WTC11 (cell line): ENCODE data around the gene CCR6. TPM values are rescaled to one million over a fixed set of nuclear protein-coding genes. Genes with fewer than 3 reads are reported as not detected.

Experiments used
- ATAC-seq: fragments of 200-7000 bp; cut with Tn5 transposase; 2 replicates; pipeline ENCODE4 v1.10.0; 2021; ENCODE audit warnings: mild to moderate bottlenecking, moderate library complexity
- CTCF ChIA-PET: fragments of 300-600 bp; sonication (Branson Sonifier 250); formaldehyde crosslinking; loops from one replicate; lab custom pipeline; 2021; ENCODE audit warnings: antibody characterized with exemption; lab: Charles Lee
- POLR2A ChIA-PET: fragments of 350-600 bp; sonication (Branson Sonifier 250); formaldehyde crosslinking; loops from one replicate; lab custom pipeline; 2021; ENCODE audit warnings: antibody characterized with exemption; lab: Charles Lee
- DNase-seq: peaks from one replicate; pipeline ENCODE4 v3.0.0; 2021; ENCODE audit warnings: low spot score
- H3K27ac Mint-ChIP-seq: 2 replicates; pipeline ENCODE4 v1.8.0; 2021; ENCODE audit warnings: mixed read lengths
- H3K27me3 Mint-ChIP-seq: 2 replicates; pipeline ENCODE4 v1.8.0; 2021; ENCODE audit warnings: low read depth, mild to moderate bottlenecking, moderate library complexity, mixed read lengths
- H3K36me3 Mint-ChIP-seq: 2 replicates; pipeline ENCODE4 v1.8.0; 2021; ENCODE audit warnings: mixed read lengths
- H3K4me1 Mint-ChIP-seq: 2 replicates; pipeline ENCODE4 v1.8.0; 2022; ENCODE audit warnings: mixed read lengths
- H3K4me3 Mint-ChIP-seq: 2 replicates; pipeline ENCODE4 v1.8.0; 2021; ENCODE audit warnings: mild to moderate bottlenecking, moderate library complexity, mixed read lengths
- H3K9me3 Mint-ChIP-seq: 2 replicates; pipeline ENCODE4 v1.8.0; 2021; ENCODE audit warnings: mixed read lengths
- ARID4B ChIP-seq: sonication (generic); formaldehyde crosslinking; IDR thresholded peaks from 2 replicates; pipeline ENCODE4 v1.8.0; 2023; ENCODE audit warnings: missing genetic modification reagents, mild to moderate bottlenecking, borderline replicate concordance
- ATF3 ChIP-seq: sonication (generic); formaldehyde crosslinking; conservative IDR thresholded peaks from 2 replicates; pipeline ENCODE4 v1.8.1; 2022; ENCODE audit warnings: mild to moderate bottlenecking, missing genetic modification reagents
- ATF6 ChIP-seq: sonication (generic); formaldehyde crosslinking; IDR thresholded peaks from 2 replicates; pipeline ENCODE4 v1.8.1; 2023; ENCODE audit warnings: mild to moderate bottlenecking, missing genetic modification reagents
- CTCF ChIP-seq: fragments of 200-600 bp; IDR thresholded peaks from 2 replicates; pipeline ENCODE4 v1.8.0; 2022; ENCODE audit warnings: antibody characterized with exemption
- E2F5 ChIP-seq: sonication (generic); formaldehyde crosslinking; IDR thresholded peaks from 2 replicates; pipeline ENCODE4 v1.8.1; 2022; ENCODE audit warnings: mild to moderate bottlenecking, moderate library complexity, missing genetic modification reagents
- ERG ChIP-seq: fragments of 250-450 bp; sonication (Bioruptor Pico); IDR thresholded peaks from 2 replicates; pipeline ENCODE4 v1.8.0; 2021; ENCODE audit warnings: mild to moderate bottlenecking
- FOXK1 ChIP-seq: sonication (generic); formaldehyde crosslinking; IDR thresholded peaks from 2 replicates; pipeline ENCODE4 v1.8.0; 2022; ENCODE audit warnings: mild to moderate bottlenecking, moderate library complexity, missing genetic modification reagents
- GRHL2 ChIP-seq: fragments of 250-450 bp; sonication (Bioruptor Pico); IDR thresholded peaks from 2 replicates; pipeline ENCODE4 v1.8.0; 2022; ENCODE audit warnings: mild to moderate bottlenecking, moderate library complexity; ENCODE audit not compliant: insufficient replicate concordance, severe bottlenecking
- HMGA2 ChIP-seq: fragments of 250-450 bp; sonication (Bioruptor Pico); IDR thresholded peaks from 2 replicates; pipeline ENCODE4 v1.4.0; 2021; ENCODE audit warnings: mild to moderate bottlenecking, moderate library complexity
- JUN ChIP-seq: sonication (generic); formaldehyde crosslinking; IDR thresholded peaks from 2 replicates; pipeline ENCODE4 v1.8.0; 2023; ENCODE audit warnings: mild to moderate bottlenecking, missing genetic modification reagents
- MAX ChIP-seq: sonication (generic); formaldehyde crosslinking; IDR thresholded peaks from 2 replicates; pipeline ENCODE4 v1.8.0; 2022; ENCODE audit warnings: mild to moderate bottlenecking, missing genetic modification reagents
- NR1H2 ChIP-seq: sonication (generic); formaldehyde crosslinking; IDR thresholded peaks from 2 replicates; pipeline ENCODE4 v1.9.0; 2021; ENCODE audit warnings: mild to moderate bottlenecking, moderate library complexity, missing genetic modification reagents
- PREB ChIP-seq: sonication (generic); formaldehyde crosslinking; IDR thresholded peaks from 2 replicates; pipeline ENCODE4 v1.8.1; 2022; ENCODE audit warnings: mild to moderate bottlenecking, missing genetic modification reagents, moderate library complexity, borderline replicate concordance
- SMAD3 ChIP-seq: sonication (generic); formaldehyde crosslinking; IDR thresholded peaks from 2 replicates; pipeline ENCODE4 v1.8.0; 2022; ENCODE audit warnings: missing genetic modification reagents, mild to moderate bottlenecking, borderline replicate concordance
- TCF7 ChIP-seq: sonication (generic); formaldehyde crosslinking; IDR thresholded peaks from 2 replicates; pipeline ENCODE4 v1.8.0; 2022; ENCODE audit warnings: mild to moderate bottlenecking, low read depth, missing genetic modification reagents, moderate library complexity
- ZNF121 ChIP-seq: sonication (generic); formaldehyde crosslinking; IDR thresholded peaks from 2 replicates; pipeline ENCODE4 v1.8.0; 2023; ENCODE audit warnings: missing genetic modification reagents
- ZNF138 ChIP-seq: sonication (generic); formaldehyde crosslinking; conservative IDR thresholded peaks from 2 replicates; pipeline ENCODE4 v1.8.1; 2022; ENCODE audit warnings: mild to moderate bottlenecking, moderate library complexity, missing genetic modification reagents
- ZNF263 ChIP-seq: sonication (generic); formaldehyde crosslinking; IDR thresholded peaks from 2 replicates; pipeline ENCODE4 v1.8.1; 2022; ENCODE audit warnings: low read depth, mild to moderate bottlenecking, moderate library complexity, missing genetic modification reagents
- total RNA-seq: library from RNA; stranded (reverse); gene quantifications from 3 replicates; pipeline ENCODE4 v1.2.3, GENCODE V29; 2021

The CCR6 gene
- total RNA-seq, 1 experiment from 2014 or later = not detected

GRCh38 chr6:167151648-167152047, 28.8 kb downstream of the CCR6 start (continued):
- TF ChIP-seq ERG (CRISPR knock-in tag) = no peak
- TF ChIP-seq JUN (CRISPR knock-in tag) = no peak
- no peak for TF ChIP-seq GRHL2 (CRISPR knock-in tag)
- no peak for TF ChIP-seq PREB (CRISPR knock-in tag)
- no peak for TF ChIP-seq ATF3 (CRISPR knock-in tag)
- no peak for TF ChIP-seq MAX (CRISPR knock-in tag)
- no peak for TF ChIP-seq ZNF263
- TF ChIP-seq E2F5 (CRISPR knock-in tag) = no peak
- TF ChIP-seq CTCF = no peak
- TF ChIP-seq ZNF138 = no peak
- TF ChIP-seq ZNF121 (CRISPR knock-in tag) = no peak

GRCh38 chr6:167152862-167153261, 30.0 kb downstream of the CCR6 start:
- ChIA-PET POLR2A (no interaction called here), CTCF (interaction anchor here (1.5 kb wide), 1 partner anchor 11 kb away, joined by 5 read pairs; no protein-coding TSS in a partner anchor)
- Mint-ChIP-seq H3K27ac (no peak overlapping the region), H3K4me1 (peaks cover 42% of the 10 kb centered on the region), H3K9me3 (peaks cover 9% of the 10 kb centered on the region), H3K4me3 (no peak overlapping the region), H3K27me3 (peaks cover 24% of the 10 kb centered on the region), H3K36me3 (peaks cover 10% of the 10 kb centered on the region)
- TF ChIP-seq SMAD3 (CRISPR knock-in tag) = no peak
- no peak for TF ChIP-seq FOXK1 (CRISPR knock-in tag)
- no peak for TF ChIP-seq NR1H2
- no peak for TF ChIP-seq JUN (CRISPR knock-in tag)
- ATAC-seq (no peak), DNase-seq (no peak)

- TF ChIP-seq ATF6 (CRISPR knock-in tag) = no peak
- no peak for TF ChIP-seq TCF7
- TF ChIP-seq NR1H2 = no peak
- no peak for TF ChIP-seq ARID4B (CRISPR knock-in tag)
- no peak for TF ChIP-seq HMGA2 (CRISPR knock-in tag)
- peaks cover 10% of the 10 kb centered on the region for H3K9me3 Mint-ChIP-seq
- H3K27ac Mint-ChIP-seq = no peak overlapping the region
- H3K4me3 Mint-ChIP-seq = no peak overlapping the region
- POLR2A ChIA-PET = no interaction called here
- CTCF ChIA-PET = no interaction called here
- H3K4me1 Mint-ChIP-seq = peaks cover 42% of the 10 kb centered on the region
- peaks cover 10% of the 10 kb centered on the region for H3K36me3 Mint-ChIP-seq
- peaks cover 18% of the 10 kb centered on the region for H3K27me3 Mint-ChIP-seq
- DNase-seq (no peak), ATAC-seq (no peak)
Observed at GRCh38 chr6:167153521-167153959, 30.6 kb downstream of the CCR6 start.
